NT2/D1 (cell line): ENCODE results near the gene KCNJ10.

Source experiments
- DNase-seq: peaks from one replicate; pipeline ENCODE4 v3.0.0-alpha.2; 2011; ENCODE audit warnings: low read depth, low spot score
- H3K27me3 ChIP-seq: 2 replicates; pipeline ENCODE4 v1.6.0; 2011; ENCODE audit warnings: mild to moderate bottlenecking; ENCODE audit not compliant: insufficient read length, insufficient read depth
- H3K36me3 ChIP-seq: 2 replicates; pipeline ENCODE4 v1.6.1; 2011; ENCODE audit warnings: mild to moderate bottlenecking, low read length, mixed read lengths; ENCODE audit not compliant: insufficient read depth, insufficient read length
- H3K4me1 ChIP-seq: 2 replicates; pipeline ENCODE4 v1.5.1; 2011; ENCODE audit not compliant: insufficient read depth, insufficient read length
- H3K4me3 ChIP-seq: 2 replicates; pipeline ENCODE4 v1.5.1; 2011; ENCODE audit warnings: low read depth; ENCODE audit not compliant: insufficient read length
- H3K9ac ChIP-seq: 2 replicates; pipeline ENCODE4 v1.6.0; 2011; ENCODE audit warnings: low read depth; ENCODE audit not compliant: insufficient read length
- H3K9me3 ChIP-seq: 2 replicates; pipeline ENCODE4 v1.5.1; 2011; ENCODE audit warnings: mild to moderate bottlenecking, low read length; ENCODE audit not compliant: insufficient read depth
- SUZ12 ChIP-seq: IDR thresholded peaks from 2 replicates; pipeline ENCODE4 v1.6.1; 2011; ENCODE audit not compliant: insufficient read length, insufficient read depth; ENCODE audit errors: extremely low read depth
- YY1 ChIP-seq: IDR thresholded peaks from 2 replicates; pipeline ENCODE4 v1.6.1; 2011; ENCODE audit not compliant: insufficient read length, insufficient read depth
- ZNF274 ChIP-seq: IDR thresholded peaks from 2 replicates; pipeline ENCODE4 v1.6.1; 2011; ENCODE audit warnings: mild to moderate bottlenecking, low read depth, low read length

KCNJ10 gene

DNA sequence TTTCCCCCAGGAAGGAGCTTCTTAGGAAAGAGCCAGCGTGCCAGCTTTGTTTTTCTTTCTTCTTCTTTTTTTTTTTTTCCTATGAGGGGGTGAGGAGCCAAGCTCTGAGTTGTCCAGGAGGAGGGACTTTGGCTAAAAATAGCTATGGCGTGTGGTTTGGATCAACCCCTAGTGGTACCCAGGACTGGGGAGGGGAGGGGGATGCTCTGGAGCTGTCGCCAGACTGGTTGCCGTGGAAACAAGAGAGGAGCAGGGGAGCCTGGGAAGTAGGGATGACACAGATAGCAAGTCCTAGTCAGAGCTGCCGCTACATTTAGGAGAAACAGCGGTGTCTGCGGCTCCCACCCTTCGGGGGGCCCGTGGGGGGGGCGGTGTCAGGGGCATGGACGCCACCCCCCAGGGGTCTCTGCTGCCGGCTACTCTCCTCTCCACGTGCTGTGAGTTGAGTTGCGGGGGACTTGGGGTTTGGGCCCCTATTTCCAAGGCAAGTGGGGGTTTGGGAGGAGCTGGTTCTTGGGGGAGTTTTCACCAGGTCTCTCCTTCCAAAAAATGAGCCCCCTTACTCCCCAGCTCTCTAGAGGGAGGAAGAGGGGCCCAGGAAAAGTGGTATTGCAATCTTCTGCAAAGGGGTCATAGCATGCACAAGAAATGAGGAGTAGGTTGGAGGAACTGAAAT is 11.4 kb upstream of the KCNJ10 start, which contains the start of gene KCNJ9:
KCNJ9 (plus strand) TSS at position 278 of the 676 bp plus-strand sequence. CDS start 2,493 bp downstream, outside the sequence.
- Histone ChIP-seq H3K27me3 (peaks cover 12% of the 10 kb centered on the region), H3K4me1 (peaks cover 5% of the 10 kb centered on the region), H3K9ac (no peak within 1 kb of the TSS), H3K4me3 (no peak within 1 kb of the TSS), H3K9me3 (no peaks in the 10 kb centered on the region), H3K36me3 (peaks cover 6% of the 10 kb centered on the region)
- no peak for DNase-seq
- TF ChIP-seq YY1 (no peak), SUZ12 (no peak), ZNF274 (no peak)

DNA sequence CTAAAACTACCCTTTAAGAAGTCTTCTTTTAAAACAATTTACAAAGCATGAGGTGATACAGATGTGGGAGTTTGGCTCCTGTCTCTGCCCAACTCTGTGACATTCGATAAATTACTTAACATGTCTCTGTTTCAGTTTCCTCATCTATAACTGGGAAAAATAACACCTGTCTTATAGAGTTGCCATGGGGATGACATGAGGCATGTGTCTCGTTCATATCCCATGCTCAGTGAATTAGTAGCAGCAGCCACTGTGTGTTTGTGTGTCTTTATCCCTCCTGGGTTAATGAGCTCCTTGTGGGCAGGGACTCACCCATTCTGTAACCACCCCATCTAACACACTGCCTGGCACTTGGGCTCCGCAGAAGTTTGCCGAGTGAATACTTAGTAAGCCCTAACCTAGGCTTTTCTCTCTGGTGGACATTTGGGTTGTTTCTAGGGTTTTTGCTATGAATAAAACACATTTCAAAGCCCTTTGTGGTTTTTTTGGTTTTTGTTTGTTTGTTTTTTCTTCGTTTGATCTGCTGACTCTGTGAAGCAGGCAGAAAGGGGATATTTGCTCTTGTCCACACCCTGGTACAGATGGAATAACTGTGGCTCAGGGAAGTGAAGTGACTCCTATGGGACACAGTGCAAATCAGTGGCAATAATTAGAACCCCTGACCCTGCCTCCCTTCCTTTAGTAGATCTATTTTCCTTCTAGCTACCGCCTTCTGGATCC is 10.6 kb upstream of the KCNJ10 start:
- Histone ChIP-seq H3K27me3 (peaks cover 8% of the 10 kb centered on the region), H3K4me1 (peaks cover 3% of the 10 kb centered on the region)

DNA sequence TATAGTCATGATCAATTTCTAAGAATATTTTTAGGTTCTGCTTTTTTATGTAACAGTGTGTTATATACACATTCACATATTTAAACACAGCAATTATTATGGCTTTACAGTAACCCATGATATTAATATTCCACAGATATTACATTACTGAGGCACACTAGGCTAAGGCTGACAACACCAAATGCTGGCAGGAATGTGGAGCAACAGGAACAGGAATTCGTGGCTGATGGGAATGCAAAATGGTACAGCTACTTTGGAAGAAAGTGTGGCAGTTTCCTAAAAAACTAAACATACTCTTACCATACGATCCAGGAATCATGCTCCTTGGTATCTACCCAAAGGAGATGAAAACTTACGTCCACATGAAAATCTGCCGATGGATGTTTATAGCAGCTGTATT is 9.5 kb upstream of the KCNJ10 start:
- Histone ChIP-seq H3K4me3 (no peak overlapping the region), H3K36me3 (peaks cover 6% of the 10 kb centered on the region), H3K9me3 (no peaks in the 10 kb centered on the region), H3K9ac (no peak overlapping the region), H3K4me1 (peaks cover 3% of the 10 kb centered on the region), H3K27me3 (peaks cover 12% of the 10 kb centered on the region)
- no peak for DNase-seq
- no peak for TF ChIP-seq YY1
- TF ChIP-seq SUZ12: no peak
- TF ChIP-seq ZNF274: no peak

More for the DNA sequence above, 10.6 kb upstream of the KCNJ10 start:
- no peak overlapping the region for H3K4me3 ChIP-seq
- no peaks in the 10 kb centered on the region for H3K9me3 ChIP-seq
- no peak for DNase-seq
- H3K9ac ChIP-seq: no peak overlapping the region
- no peak for TF ChIP-seq SUZ12
- no peak for TF ChIP-seq ZNF274
- TF ChIP-seq YY1: no peak
- peaks cover 6% of the 10 kb centered on the region for H3K36me3 ChIP-seq

DNA sequence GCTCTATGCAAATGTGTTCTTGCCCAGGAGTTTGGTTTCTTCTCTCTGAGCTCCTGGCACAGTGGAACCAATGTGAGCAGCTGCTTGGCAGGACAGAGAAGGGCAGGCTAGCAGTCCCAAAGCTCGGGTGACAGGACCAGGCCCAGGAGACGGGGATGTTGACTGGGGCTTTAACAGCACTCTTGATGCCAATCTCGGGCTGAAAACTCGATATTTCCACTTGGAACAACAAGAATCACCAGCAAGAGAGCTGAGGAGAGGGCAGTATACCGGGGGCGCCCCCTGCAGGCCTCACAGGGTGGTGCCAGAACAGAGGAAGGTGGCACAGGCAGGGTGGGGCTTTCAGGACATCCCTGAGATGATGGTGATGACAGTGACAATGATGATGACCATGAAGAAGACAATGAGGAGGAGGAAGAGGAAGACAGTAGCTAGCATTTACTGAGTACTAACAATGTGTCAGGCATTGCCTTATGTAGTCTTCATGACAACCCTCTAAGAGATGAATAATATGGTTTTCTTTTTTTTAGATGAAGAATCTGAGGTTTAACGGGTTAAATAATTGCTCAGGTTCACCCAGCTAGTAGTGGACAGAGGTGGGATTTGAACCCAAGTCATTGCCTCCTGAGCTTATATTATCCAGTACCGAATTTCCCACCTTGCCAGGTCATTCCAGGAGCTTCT is 8.7 kb upstream of the KCNJ10 start:
- Histone ChIP-seq H3K36me3 (no peaks in the 10 kb centered on the region), H3K9me3 (no peaks in the 10 kb centered on the region), H3K27me3 (peaks cover 12% of the 10 kb centered on the region), H3K4me1 (peaks cover 3% of the 10 kb centered on the region), H3K9ac (no peak overlapping the region), H3K4me3 (no peak overlapping the region)
- no peak for TF ChIP-seq YY1
- no peak for TF ChIP-seq ZNF274
- no peak for TF ChIP-seq SUZ12
- DNase-seq: no peak

DNA sequence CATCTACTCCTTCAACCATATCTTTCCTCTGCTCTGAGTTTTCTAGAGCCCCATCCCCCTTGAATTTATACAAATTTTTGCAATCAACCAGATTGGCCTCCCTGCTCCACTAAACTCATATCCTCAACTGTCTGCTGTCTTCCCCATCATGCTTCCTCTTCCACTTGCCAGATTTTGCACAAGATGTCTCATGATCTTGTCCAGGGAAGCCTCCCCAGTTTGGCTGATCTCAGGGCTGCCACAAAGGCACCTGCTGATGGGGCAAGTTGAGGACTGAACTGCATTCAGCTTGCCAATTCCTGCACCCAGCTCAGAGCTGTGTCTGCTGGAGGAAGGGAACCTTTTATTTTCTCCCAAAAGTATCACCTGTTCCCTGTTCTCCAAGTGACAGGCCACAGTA is 7.5 kb upstream of the KCNJ10 start:
- H3K36me3 ChIP-seq: no peaks in the 10 kb centered on the region
- no peak overlapping the region for H3K9ac ChIP-seq
- peaks cover 3% of the 10 kb centered on the region for H3K4me1 ChIP-seq
- H3K27me3 ChIP-seq: peaks cover 23% of the 10 kb centered on the region
- DNase-seq: no peak
- no peaks in the 10 kb centered on the region for H3K9me3 ChIP-seq
- TF ChIP-seq YY1: no peak
- TF ChIP-seq ZNF274: no peak
- TF ChIP-seq SUZ12: no peak
- H3K4me3 ChIP-seq: no peak overlapping the region

DNA sequence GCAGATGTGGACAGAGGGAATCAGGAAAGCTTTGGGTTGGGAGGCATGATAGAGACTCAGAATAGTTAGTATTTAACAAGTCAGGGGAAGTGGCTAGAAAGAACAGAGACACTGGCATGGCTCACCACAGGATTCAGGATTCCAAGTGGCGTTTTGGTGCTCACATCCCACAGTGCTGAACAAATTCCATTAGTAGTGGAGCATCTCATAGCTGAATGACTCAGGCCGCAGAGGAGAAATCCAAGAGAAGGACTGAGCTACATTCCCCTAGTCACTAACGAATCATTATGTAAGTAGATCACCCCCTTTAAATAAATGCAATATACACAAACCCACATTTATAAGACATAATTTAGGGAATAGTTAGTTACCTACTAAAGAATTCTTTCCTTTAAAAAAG is 6.3 kb upstream of the KCNJ10 start:
- no peak for TF ChIP-seq SUZ12
- no peak for TF ChIP-seq ZNF274
- TF ChIP-seq YY1: no peak
- H3K9me3 ChIP-seq: no peaks in the 10 kb centered on the region
- no peaks in the 10 kb centered on the region for H3K36me3 ChIP-seq
- no peak for DNase-seq
- no peak overlapping the region for H3K9ac ChIP-seq
- H3K27me3 ChIP-seq: peaks cover 34% of the 10 kb centered on the region
- H3K4me1 ChIP-seq: peaks cover 3% of the 10 kb centered on the region
- H3K4me3 ChIP-seq: no peak overlapping the region

DNA sequence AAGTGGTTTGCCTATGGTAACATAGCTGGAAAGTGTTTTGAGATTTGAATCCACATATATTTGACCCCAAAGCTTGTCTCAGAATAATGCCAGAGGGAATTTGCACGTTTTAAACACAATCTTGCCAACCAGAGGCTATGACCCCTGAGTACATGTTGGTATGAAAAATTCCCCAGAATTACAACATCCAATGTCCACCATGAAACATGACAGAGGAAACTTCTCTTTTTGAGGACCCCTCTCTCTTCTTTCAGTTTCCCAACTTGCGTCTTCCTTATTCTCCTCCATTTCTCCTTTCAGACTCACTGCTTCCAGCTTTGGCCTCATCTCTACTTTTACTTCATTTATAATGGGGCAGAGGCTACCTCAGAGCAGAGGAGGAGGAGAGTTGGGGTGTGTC is 5.9 kb upstream of the KCNJ10 start:
- Histone ChIP-seq H3K4me3 (no peak overlapping the region), H3K27me3 (peaks cover 37% of the 10 kb centered on the region), H3K4me1 (peaks cover 3% of the 10 kb centered on the region), H3K9ac (no peak overlapping the region), H3K36me3 (no peaks in the 10 kb centered on the region), H3K9me3 (no peaks in the 10 kb centered on the region)
- TF ChIP-seq ZNF274: no peak
- TF ChIP-seq YY1: no peak
- TF ChIP-seq SUZ12: no peak
- no peak for DNase-seq
